NCI-H524 (cell line): Measurements from ENCODE around the gene APBB2.
"Not testable (repeated sequence)": the region's sequence is repeated elsewhere in the genome, so short reads cannot be mapped to it uniquely, and the experiment has no call there.

ENCODE experiments used
- DNase-seq, 2 experiments: peaks; one replicate each; lab custom pipeline; 2025; lab: John Stamatoyannopoulos, UW

The APBB2 gene

GRCh38 chr4:40827758-40828157 is 386.6 kb downstream of the APBB2 start:
- DNase-seq: no peak

- no peak for DNase-seq
Measured at GRCh38 chr4:40826821-40827220, 387.5 kb downstream of the APBB2 start.

GRCh38 chr4:40825014-40825838 is 389.1 kb downstream of the APBB2 start:
- DNase-seq: no peak

GRCh38 chr4:40822420-40823166 is 391.7 kb downstream of the APBB2 start:
- no peak for DNase-seq

GRCh38 chr4:40820101-40820500 is 394.2 kb downstream of the APBB2 start:
- DNase-seq: no peak

- DNase-seq: not testable (repeated sequence)
Measured at GRCh38 chr4:40817157-40817556, 397.2 kb downstream of the APBB2 start.

- no peak for DNase-seq
Measured at GRCh38 chr4:40812856-40813255, 401.5 kb downstream of the APBB2 start.

- no peak for DNase-seq
Measured at GRCh38 chr4:40812386-40812785, 402.0 kb downstream of the APBB2 start.

GRCh38 chr4:40811956-40812355 is 402.4 kb downstream of the APBB2 start:
- no peak for DNase-seq

- no peak for DNase-seq
Measured at GRCh38 chr4:40808926-40809457, 405.4 kb downstream of the APBB2 start.

GRCh38 chr4:40804598-40804997 is 409.7 kb downstream of the APBB2 start:
- no peak for DNase-seq

- DNase-seq: no peak
Measured at GRCh38 chr4:40800064-40800463, 414.3 kb downstream of the APBB2 start.

GRCh38 chr4:40789771-40790170 is 424.6 kb downstream of the APBB2 start:
- DNase-seq: no peak

GRCh38 chr4:40789031-40789430 is 425.3 kb downstream of the APBB2 start:
- DNase-seq: no peak

- no peak for DNase-seq
Measured at GRCh38 chr4:40788331-40788730, 426.0 kb downstream of the APBB2 start.

GRCh38 chr4:40785727-40786126 is 428.6 kb downstream of the APBB2 start:
- no peak for DNase-seq

- DNase-seq: no peak
Measured at GRCh38 chr4:40782876-40783275, 431.5 kb downstream of the APBB2 start.

GRCh38 chr4:40778090-40778489 is 436.3 kb downstream of the APBB2 start:
- no peak for DNase-seq

- no peak for DNase-seq
Measured at GRCh38 chr4:40769266-40769665, 445.1 kb downstream of the APBB2 start.

GRCh38 chr4:40763228-40763716 is 451.1 kb downstream of the APBB2 start:
- no peak for DNase-seq
